ENCODE results near the gene RBBP7.

RBBP7 gene

GRCh38 chrX:16828124-16828908, 41.8 kb downstream of the RBBP7 start:
- no peak for DNase-seq (ENCODE audit: low spot score)
- peak overlapping the region; percentile 26 to 59 for H3K27ac ChIP-seq
- H3K4me3 ChIP-seq = no peak overlapping the region
- TF ChIP-seq CTCF (IDR thresholded peaks at IDR 0.05) = no peak

GRCh38 chrX:16827225-16827624, 42.9 kb downstream of the RBBP7 start:
- Histone ChIP-seq H3K4me3 (no peak overlapping the region), H3K27ac (peak overlapping the region; percentile 0 to 22)
- no peak for DNase-seq (ENCODE audit: low spot score)
- TF ChIP-seq CTCF (IDR thresholded peaks at IDR 0.05) = no peak

GRCh38 chrX:16826207-16826606, 44.0 kb downstream of the RBBP7 start:
- Histone ChIP-seq H3K4me3 (no peak overlapping the region), H3K27ac (no peak overlapping the region)
- no peak for DNase-seq (ENCODE audit: low spot score)
- peak; percentile 31 for TF ChIP-seq CTCF (IDR thresholded peaks at IDR 0.05)

GRCh38 chrX:16825264-16826035, 44.7 kb downstream of the RBBP7 start:
- no peak for TF ChIP-seq CTCF (IDR thresholded peaks at IDR 0.05)
- Histone ChIP-seq H3K27ac (no peak overlapping the region), H3K4me3 (no peak overlapping the region)
- no peak for DNase-seq (ENCODE audit: low spot score)

GRCh38 chrX:16822723-16823122, 47.4 kb downstream of the RBBP7 start:
- Histone ChIP-seq H3K27ac (no peak overlapping the region), H3K4me3 (no peak overlapping the region)

GRCh38 chrX:16819634-16820033, 50.5 kb downstream of the RBBP7 start:
- TF ChIP-seq CTCF (IDR thresholded peaks at IDR 0.05) = no peak
- Histone ChIP-seq H3K27ac (no peak overlapping the region), H3K4me3 (no peak overlapping the region)
- no peak for DNase-seq (ENCODE audit: low spot score)

More at GRCh38 chrX:16822723-16823122, 47.4 kb downstream of the RBBP7 start:
- TF ChIP-seq CTCF (IDR thresholded peaks at IDR 0.05) = no peak
- DNase-seq (ENCODE audit: low spot score) = no peak

Data from coronary artery (tissue), 2 donors.